GM12878 (cell line): Measurements from ENCODE around the gene PRDM15. TPM values are rescaled to one million over a fixed set of nuclear protein-coding genes. Genes with fewer than 3 reads are reported as not detected.

ENCODE experiments used
- ATAC-seq: fragments of 200-7000 bp; cut with Tn5 transposase; 3 replicates; pipeline ENCODE4 v1.9.1; 2020; ENCODE audit warnings: mild to moderate bottlenecking, moderate library complexity
- BruUV-seq: library from RNA; stranded (reverse); fragments of 400-500 nt; replicated peaks from 2 replicates; lab custom pipeline; 2021; lab: Mats Ljungman, UMichigan
- CTCF ChIA-PET: fragments of 300-600 bp; sonication (Branson Sonifier 250); formaldehyde crosslinking; extraction: SDS; loops from one replicate; lab custom pipeline; 2021; ENCODE audit warnings: inconsistent platforms; lab: Yijun Ruan, JAX
- POLR2A ChIA-PET: fragments of 350-600 bp; formaldehyde crosslinking; extraction: SDS; loops from one replicate; lab custom pipeline; 2021; ENCODE audit warnings: inconsistent platforms; lab: Charles Lee
- RAD21 ChIA-PET: fragments of 300-600 bp; sonication (Branson Sonifier 250); formaldehyde crosslinking; loops from one replicate; lab custom pipeline; 2023; ENCODE audit warnings: antibody characterized with exemption; ENCODE audit not compliant: unreplicated experiment; lab: Charles Lee
- SMC1A ChIA-PET: fragments of 300-600 bp; sonication (Branson Sonifier 250); formaldehyde crosslinking; loops from one replicate; lab custom pipeline; 2023; ENCODE audit not compliant: unreplicated experiment, uncharacterized antibody; lab: Charles Lee
- DNase-seq: peaks from one replicate; pipeline ENCODE4 v3.0.0-alpha.2; 2011; ENCODE audit warnings: low read depth, low spot score
- FAIRE-seq: peaks from 3 replicates; lab custom pipeline; 2011; peaks lifted over from hg19 to GRCh38; lab: Jason Lieb, UNC
- H2AFZ ChIP-seq: 2 replicates; pipeline ENCODE4 v1.6.0; 2011; ENCODE audit warnings: low read depth, low read length, control low read depth; ENCODE audit not compliant: control insufficient read depth
- H3K27ac ChIP-seq: 2 replicates; pipeline ENCODE4 v1.5.1; 2011; ENCODE audit warnings: control low read depth; ENCODE audit not compliant: control insufficient read depth, insufficient read depth
- H3K27me3 ChIP-seq, 2 experiments: replicated peaks in 1 of 2; 2 replicates each; pipeline versions ENCODE4 v1.6.0 to v1.6.1; 2011; ENCODE audit warnings: low read length in 1 of 2; ENCODE audit not compliant: control insufficient read depth in 2 of 2, insufficient read depth in 2 of 2
- H3K36me3 ChIP-seq, 2 experiments: 2 replicates each; pipeline ENCODE4 v1.5.1; 2011; ENCODE audit warnings: low read length in 1 of 2; ENCODE audit not compliant: control insufficient read depth in 2 of 2, insufficient read depth in 2 of 2
- H3K4me1 ChIP-seq: 2 replicates; pipeline ENCODE4 v1.6.1; 2011; ENCODE audit warnings: mild to moderate bottlenecking, low read length, moderate library complexity, mixed read lengths; ENCODE audit not compliant: control insufficient read depth, insufficient read depth
- H3K4me2 ChIP-seq: 2 replicates; pipeline ENCODE4 v1.6.0; 2011; ENCODE audit warnings: control low read depth; ENCODE audit not compliant: control insufficient read depth, insufficient read depth
- H3K4me3 ChIP-seq: fragments of 200-600 bp; sonication (generic); 2 replicates; pipeline ENCODE4 v1.5.1; 2016
- H3K79me2 ChIP-seq: 2 replicates; pipeline ENCODE4 v1.6.0; 2011; ENCODE audit warnings: low read length; ENCODE audit not compliant: control insufficient read depth, insufficient read depth
- H3K9ac ChIP-seq: 2 replicates; pipeline ENCODE4 v1.8.0; 2011; ENCODE audit warnings: low read length, control low read depth, mixed read lengths; ENCODE audit not compliant: control insufficient read depth, insufficient read depth
- H3K9me3 ChIP-seq: replicated peaks from 3 replicates; pipeline ENCODE4 v1.5.1; 2011; ENCODE audit warnings: mild to moderate bottlenecking, low read length; ENCODE audit not compliant: control insufficient read depth, insufficient read depth
- H4K20me1 ChIP-seq: 2 replicates; pipeline ENCODE4 v1.6.0; 2011; ENCODE audit not compliant: control insufficient read depth, insufficient read depth
- BCL11A ChIP-seq: IDR thresholded peaks from 2 replicates; pipeline ENCODE4 v1.6.1; 2011; ENCODE audit warnings: low read depth, low read length
- CBX5 ChIP-seq: sonication (generic); IDR thresholded peaks from 2 replicates; pipeline ENCODE4 v1.6.1; 2016; ENCODE audit warnings: low read depth, moderate library complexity, mild to moderate bottlenecking, inconsistent platforms
- E2F4 ChIP-seq: IDR thresholded peaks from 2 replicates; pipeline ENCODE4 v1.6.1; 2012; ENCODE audit warnings: low read depth, low read length, improper control_type of control experiment
- ELK1 ChIP-seq: IDR thresholded peaks from 2 replicates; pipeline ENCODE4 v1.6.1; 2012; ENCODE audit warnings: low read depth, low read length, improper control_type of control experiment
- ESRRA ChIP-seq: IDR thresholded peaks from 2 replicates; pipeline ENCODE4 v1.6.1; 2012; ENCODE audit warnings: mild to moderate bottlenecking, low read length, improper control_type of control experiment
- KLF5 ChIP-seq: fragments of 450-650 bp; IDR thresholded peaks from 2 replicates; pipeline ENCODE4 v1.6.1; 2014; ENCODE audit warnings: mild to moderate bottlenecking; ENCODE audit not compliant: partially characterized antibody
- MYC ChIP-seq: IDR thresholded peaks from 2 replicates; pipeline ENCODE4 v1.6.1; 2011; ENCODE audit warnings: mild to moderate bottlenecking, low read length, moderate library complexity, inconsistent platforms; ENCODE audit not compliant: insufficient read depth, insufficient replicate concordance, insufficient read length, severe bottlenecking
- PBX3 ChIP-seq: IDR thresholded peaks from 2 replicates; pipeline ENCODE4 v1.6.1; 2011; ENCODE audit warnings: mild to moderate bottlenecking, low read depth, low read length, moderate library complexity; ENCODE audit not compliant: insufficient replicate concordance
- POLR2AphosphoS2 ChIP-seq: IDR thresholded peaks from 2 replicates; pipeline ENCODE4 v1.6.1; 2011; ENCODE audit warnings: low read depth, mild to moderate bottlenecking, low read length, improper control_type of control experiment, moderate library complexity
- STAT3 ChIP-seq: IDR thresholded peaks from 2 replicates; pipeline ENCODE4 v1.6.1; 2011; ENCODE audit warnings: low read depth, low read length, improper control_type of control experiment
- TCF3 ChIP-seq: IDR thresholded peaks from 2 replicates; pipeline ENCODE4 v1.6.1; 2012; ENCODE audit warnings: low read depth, mild to moderate bottlenecking, low read length, borderline replicate concordance; ENCODE audit not compliant: insufficient read depth
- ZBED1 ChIP-seq: IDR thresholded peaks from 2 replicates; pipeline ENCODE4 v1.6.1; 2016; ENCODE audit warnings: borderline replicate concordance
- ZNF274 ChIP-seq: IDR thresholded peaks from one replicate; pipeline ENCODE4 v1.8.0; 2011; ENCODE audit not compliant: insufficient read length, insufficient read depth
- ZNF592 ChIP-seq: fragments of 450-650 bp; IDR thresholded peaks from 2 replicates; pipeline ENCODE4 v1.6.1; 2017; ENCODE audit warnings: mild to moderate bottlenecking, moderate library complexity
- ZSCAN29 ChIP-seq: fragments of 450-650 bp; IDR thresholded peaks from 2 replicates; pipeline ENCODE4 v1.6.1; 2017; ENCODE audit warnings: mild to moderate bottlenecking, moderate library complexity
- WGBS: methylation state at CpG from one replicate; pipeline ENCODE4 v1.1.6; 2016; ENCODE audit warnings: low lambda C conversion rate; ENCODE audit not compliant: insufficient replicate concordance, insufficient coverage; ENCODE audit errors: missing lambda C conversion rate; 5-methylcytosine and 5-hydroxymethylcytosine counted together
- in situ Hi-C: fragments of 300-500 bp; cut with MboI; formaldehyde crosslinking; loops from 9 replicates; pipeline ENCODE4 v1.14.3; 2018; ENCODE audit warnings: mixed read lengths
- intact Hi-C: fragments of 100-400 bp; cut with micrococcal nuclease; formaldehyde crosslinking; loops from one replicate; pipeline ENCODE4 v1.14.2; 2022; ENCODE audit not compliant: unreplicated experiment
- polyA plus RNA-seq, 11 experiments: library from polyadenylated mRNA; depleted of rRNA in 4 of 11; unstranded in 6 of 11; stranded (reverse) in 5 of 11; fragments of >200 nt; fragmentation: Nextera tagmentation in 4 of 11; fragmentation: Illumina TruSeq in 1 of 11; extraction: Ambion mirVana in 4 of 11; extraction: Trizol in 1 of 11; gene quantifications; 1 replicate in 1 of 11; 2 replicates in 10 of 11; pipeline versions ENCODE4 v1.2.1 to v1.2.3, GENCODE V29; 2011 to 2016; ENCODE audit warnings: inconsistent platforms in 2 of 11, missing spikeins in 2 of 11, low read depth in 1 of 11
- total RNA-seq, 4 experiments: library from RNA; depleted of rRNA in 3 of 4; stranded (reverse); fragments of >200 nt in 3 of 4; fragmentation: Illumina TruSeq in 1 of 4; extraction: Trizol in 1 of 4; gene quantifications; 2 replicates each; pipeline versions ENCODE4 v1.2.1 to v1.2.3, GENCODE V29; 2013 to 2021

PRDM15 gene
- total and polyA plus RNA-seq, 10 of the 15 experiments (the other 5 are each of a cell fraction or from before 2014, with no cell fraction given) = 2.2 to 16.0 (median 8.6) TPM

GRCh38 chr21:41761934-41762635 lies 117.1 kb downstream of the PRDM15 start:
- Histone ChIP-seq H3K79me2 (no peaks in the 10 kb centered on the region), H3K36me3 (no peaks in the 10 kb centered on the region), H3K27ac (no peak overlapping the region), H3K9me3 (no peaks in the 10 kb centered on the region; the same call in 2 of the 3 replicates), H2AFZ (no peak overlapping the region), H3K4me3 (no peak overlapping the region), H3K27me3 (peaks cover 18 to 25% of the 10 kb centered on the region in 2 experiments), H3K4me1 (no peaks in the 10 kb centered on the region), H3K4me2 (no peak overlapping the region), H4K20me1 (no peaks in the 10 kb centered on the region), H3K9ac (no peak overlapping the region)
- FAIRE-seq (no peak), ATAC-seq (no peak), DNase-seq (no peak)
- ChIA-PET POLR2A (interaction anchor here (1.1 kb wide), 1 partner anchor 12 kb away, joined by 3 read pairs; no protein-coding TSS in a partner anchor), SMC1A (interaction anchor here (0.7 to 1.0 kb wide), 2 partner anchors 147 to 1116 kb away, joined by 3 read pairs; no protein-coding TSS in a partner anchor), RAD21 (interaction anchor here (1.0 kb wide), 1 partner anchor 113 kb away, joined by 3 read pairs; no protein-coding TSS in a partner anchor), CTCF (interaction anchor here (1.4 kb wide), 1 partner anchor 149 kb away, joined by 7 read pairs; no protein-coding TSS in a partner anchor)
- in situ Hi-C loops = no loop called here
- BruUV-seq = no TSS peak
- TF ChIP-seq PBX3 (no peak), MYC (no peak), ESRRA (no peak), E2F4 (no peak), CBX5 (no peak), TCF3 (no peak), STAT3 (no peak), ZSCAN29 (no peak), BCL11A (no peak), ZNF592 (no peak), ZBED1 (no peak), KLF5 (no peak), POLR2AphosphoS2 (no peak), ZNF274 (no peak), ELK1 (no peak)
- 16% methylated on average over 22 of the region's 22 CpGs for WGBS
- intact Hi-C loops = no loop called here
